Sigmoid colon (tissue), 4 donors: ENCODE data around the gene SLC22A4.

Experiments used
- EP300 ChIP-seq, 4 donors: sonication (generic); formaldehyde crosslinking; IDR thresholded peaks; one replicate each; pipeline ENCODE4 v1.6.1; 2017; ENCODE audit warnings: antibody characterized with exemption in 4 of 4
- POLR2A ChIP-seq, 2 donors: fragments of 450-650 bp; IDR thresholded peaks; one replicate each; pipeline ENCODE4 v1.6.1; 2016; ENCODE audit warnings: antibody characterized with exemption in 2 of 2, mild to moderate bottlenecking in 2 of 2, moderate library complexity in 2 of 2
- POLR2AphosphoS5 ChIP-seq, 4 donors: sonication (generic); formaldehyde crosslinking; IDR thresholded peaks; one replicate each; pipeline ENCODE4 v1.6.1; 2017; ENCODE audit warnings: antibody characterized with exemption in 4 of 4
- TF ChIP-seq, protein P1 (sequence below), 4 experiments: fragments of 450-650 bp in 3 of 4; fragments of 200-600 bp in 1 of 4; IDR thresholded peaks; one replicate each; pipeline ENCODE4 v1.5.1; 2016 to 2019; ENCODE audit warnings: antibody characterized with exemption in 4 of 4, mild to moderate bottlenecking in 3 of 4, moderate library complexity in 2 of 4

DNA sequence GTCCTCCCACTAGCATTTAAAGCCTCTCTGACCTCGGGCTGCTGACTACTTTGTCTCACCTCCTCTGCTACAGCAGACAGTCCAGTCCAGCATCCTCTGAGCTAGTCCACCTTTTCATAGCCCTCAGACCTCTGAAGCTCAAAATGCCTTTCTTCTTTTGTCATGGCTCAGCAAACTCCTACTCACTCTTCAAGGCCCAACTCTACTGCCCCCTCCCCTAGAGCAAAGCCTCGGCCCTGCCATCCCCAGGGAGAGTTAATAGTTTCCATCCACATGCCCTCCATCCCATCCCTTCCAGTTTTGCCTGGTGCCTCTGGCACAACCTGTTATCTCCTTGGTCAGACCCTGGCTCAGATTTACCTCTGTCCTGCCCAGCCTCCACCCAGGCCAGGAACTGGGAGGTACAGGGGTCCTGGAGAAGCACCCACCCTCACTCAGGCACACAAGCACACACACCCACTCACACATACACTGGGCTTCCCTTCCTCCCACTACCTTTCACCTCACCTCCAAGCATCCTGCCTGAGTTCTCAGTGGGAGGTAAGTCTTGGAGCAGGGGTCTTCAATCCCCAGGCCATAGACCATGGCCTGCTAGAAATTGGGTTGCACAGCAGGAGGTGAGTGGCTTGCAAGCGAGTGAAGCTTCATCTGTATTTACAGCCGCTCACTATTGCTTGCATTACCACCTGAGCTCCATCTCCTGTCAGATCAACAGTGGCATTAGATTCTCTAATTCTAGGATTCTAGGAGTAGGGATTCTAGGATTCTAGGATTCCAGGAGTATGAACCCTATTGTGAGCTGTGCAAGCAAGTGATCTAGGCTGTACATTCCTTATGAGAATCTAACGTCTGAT is 18.6 kb upstream of the SLC22A4 start:
- TF ChIP-seq, protein P1, sequence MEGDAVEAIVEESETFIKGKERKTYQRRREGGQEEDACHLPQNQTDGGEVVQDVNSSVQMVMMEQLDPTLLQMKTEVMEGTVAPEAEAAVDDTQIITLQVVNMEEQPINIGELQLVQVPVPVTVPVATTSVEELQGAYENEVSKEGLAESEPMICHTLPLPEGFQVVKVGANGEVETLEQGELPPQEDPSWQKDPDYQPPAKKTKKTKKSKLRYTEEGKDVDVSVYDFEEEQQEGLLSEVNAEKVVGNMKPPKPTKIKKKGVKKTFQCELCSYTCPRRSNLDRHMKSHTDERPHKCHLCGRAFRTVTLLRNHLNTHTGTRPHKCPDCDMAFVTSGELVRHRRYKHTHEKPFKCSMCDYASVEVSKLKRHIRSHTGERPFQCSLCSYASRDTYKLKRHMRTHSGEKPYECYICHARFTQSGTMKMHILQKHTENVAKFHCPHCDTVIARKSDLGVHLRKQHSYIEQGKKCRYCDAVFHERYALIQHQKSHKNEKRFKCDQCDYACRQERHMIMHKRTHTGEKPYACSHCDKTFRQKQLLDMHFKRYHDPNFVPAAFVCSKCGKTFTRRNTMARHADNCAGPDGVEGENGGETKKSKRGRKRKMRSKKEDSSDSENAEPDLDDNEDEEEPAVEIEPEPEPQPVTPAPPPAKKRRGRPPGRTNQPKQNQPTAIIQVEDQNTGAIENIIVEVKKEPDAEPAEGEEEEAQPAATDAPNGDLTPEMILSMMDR (IDR thresholded peaks at IDR 0.05), result no peak
- no peak for TF ChIP-seq POLR2AphosphoS5 (IDR thresholded peaks at IDR 0.05)
- TF ChIP-seq POLR2A (IDR thresholded peaks at IDR 0.05), result no peak
- no peak for TF ChIP-seq EP300 (IDR thresholded peaks at IDR 0.05)
